ENCODE data around the gene FER.

DNA sequence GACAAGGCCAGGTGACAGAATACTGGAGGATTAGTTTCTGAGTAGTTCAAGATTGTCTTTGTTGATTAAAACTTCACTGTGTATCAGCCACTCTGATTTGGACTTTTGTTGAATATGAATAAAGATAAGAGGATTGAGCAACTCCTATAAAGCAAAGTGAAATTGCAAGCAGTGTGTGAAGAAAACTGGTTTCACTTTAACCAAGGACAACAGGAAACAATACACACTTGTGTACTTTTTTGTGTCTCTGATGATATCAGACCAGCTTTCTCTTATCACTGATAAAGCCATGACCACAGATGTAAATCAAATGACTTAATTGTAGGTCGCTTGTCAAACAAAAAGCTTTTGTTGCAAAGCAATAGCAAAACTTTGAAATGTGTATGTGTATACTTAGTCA, 268.6 kb downstream of the FER start:
- TF ChIP-seq, protein P1, sequence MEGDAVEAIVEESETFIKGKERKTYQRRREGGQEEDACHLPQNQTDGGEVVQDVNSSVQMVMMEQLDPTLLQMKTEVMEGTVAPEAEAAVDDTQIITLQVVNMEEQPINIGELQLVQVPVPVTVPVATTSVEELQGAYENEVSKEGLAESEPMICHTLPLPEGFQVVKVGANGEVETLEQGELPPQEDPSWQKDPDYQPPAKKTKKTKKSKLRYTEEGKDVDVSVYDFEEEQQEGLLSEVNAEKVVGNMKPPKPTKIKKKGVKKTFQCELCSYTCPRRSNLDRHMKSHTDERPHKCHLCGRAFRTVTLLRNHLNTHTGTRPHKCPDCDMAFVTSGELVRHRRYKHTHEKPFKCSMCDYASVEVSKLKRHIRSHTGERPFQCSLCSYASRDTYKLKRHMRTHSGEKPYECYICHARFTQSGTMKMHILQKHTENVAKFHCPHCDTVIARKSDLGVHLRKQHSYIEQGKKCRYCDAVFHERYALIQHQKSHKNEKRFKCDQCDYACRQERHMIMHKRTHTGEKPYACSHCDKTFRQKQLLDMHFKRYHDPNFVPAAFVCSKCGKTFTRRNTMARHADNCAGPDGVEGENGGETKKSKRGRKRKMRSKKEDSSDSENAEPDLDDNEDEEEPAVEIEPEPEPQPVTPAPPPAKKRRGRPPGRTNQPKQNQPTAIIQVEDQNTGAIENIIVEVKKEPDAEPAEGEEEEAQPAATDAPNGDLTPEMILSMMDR (IDR thresholded peaks at IDR 0.05; ENCODE audit: low read depth, low read length), result no peak
- TF ChIP-seq EZH2phosphoT487 (IDR thresholded peaks at IDR 0.05; ENCODE audit: low read depth), result no peak
